Measurements from ENCODE around the gene ARRDC1.
A peak's percentile ranks its signal among the peaks of the same experiment; 100 is the strongest.

Gene ARRDC1

DNA sequence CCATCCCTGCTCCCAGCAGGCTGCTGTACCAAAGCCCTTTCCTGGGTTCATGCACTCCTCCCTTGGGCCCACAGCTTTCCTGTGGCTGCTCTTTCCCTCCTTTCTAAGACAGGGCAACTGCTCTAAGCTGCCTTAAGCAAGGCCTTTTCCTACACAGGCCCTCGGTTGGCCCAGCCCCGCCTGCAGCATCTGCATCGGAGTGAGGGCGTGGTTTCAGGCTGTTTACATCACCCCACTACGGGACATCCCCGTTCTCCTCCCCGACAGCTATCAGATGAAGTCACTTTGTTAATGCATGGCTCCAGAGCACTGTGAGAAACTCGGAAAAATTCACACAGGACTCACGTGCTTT lies 30.1 kb upstream of the ARRDC1 start:
- Histone ChIP-seq H3K27ac (ENCODE audit: insufficient read depth, low read depth, low read length, poor library complexity, severe bottlenecking) (no peak overlapping the region), H3K27me3 (ENCODE audit: control insufficient read depth, insufficient read depth, low read length, poor library complexity, severe bottlenecking) (no peaks in the 10 kb centered on the region), H3K4me3 (ENCODE audit: insufficient read depth, low read depth, low read length) (no peak overlapping the region), H3K36me3 (ENCODE audit: control insufficient read depth, insufficient read depth, low read length) (peaks cover 33% of the 10 kb centered on the region), H3K4me1 (ENCODE audit: control insufficient read depth, insufficient read depth, low read length) (peaks cover 9% of the 10 kb centered on the region), H3K9me3 (ENCODE audit: control insufficient read depth, low read length) (no peaks in the 10 kb centered on the region)
- WGBS, 2 experiments: 93 to 94% methylated on average over 9 of the region's 9 CpGs

DNA sequence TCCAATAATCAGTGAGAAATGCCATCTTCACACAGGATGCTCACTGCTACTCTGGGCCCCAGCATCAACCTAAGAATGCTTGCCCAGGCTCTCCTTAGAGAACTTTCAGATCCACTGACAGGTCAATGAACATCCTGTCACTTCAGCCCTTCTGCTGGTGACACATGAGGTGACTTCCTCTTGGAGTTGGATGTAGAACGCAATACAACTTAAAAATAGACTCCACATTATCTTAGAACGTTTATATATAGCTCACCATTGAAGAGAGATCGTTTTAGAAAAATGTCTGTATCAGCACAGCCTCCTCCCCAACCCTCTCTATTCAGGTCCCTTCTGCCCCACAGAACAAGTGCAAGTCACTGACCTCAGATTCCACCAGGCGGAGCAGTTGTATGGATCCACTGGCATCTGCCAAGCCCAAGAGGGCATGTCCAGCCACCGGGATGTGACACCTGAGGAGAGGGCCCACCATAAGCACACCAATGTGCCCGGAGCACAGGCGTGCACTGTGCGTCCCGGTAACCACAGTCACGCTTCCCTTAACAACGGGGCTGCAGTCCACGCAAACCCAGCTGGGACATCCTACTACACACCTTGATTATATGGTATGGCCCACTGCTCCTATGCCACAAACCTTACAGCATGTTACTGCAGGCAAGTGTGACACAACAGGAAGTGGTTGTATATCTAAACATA lies 29.6 kb upstream of the ARRDC1 start:
- peaks cover 9% of the 10 kb centered on the region for H3K4me1 ChIP-seq (ENCODE audit: control insufficient read depth, insufficient read depth, low read length)
- H3K9me3 ChIP-seq (ENCODE audit: control insufficient read depth, low read length): no peaks in the 10 kb centered on the region
- no peaks in the 10 kb centered on the region for H3K27me3 ChIP-seq (ENCODE audit: control insufficient read depth, insufficient read depth, low read length, poor library complexity, severe bottlenecking)
- no peak overlapping the region for H3K4me3 ChIP-seq (ENCODE audit: insufficient read depth, low read depth, low read length)
- WGBS, 2 experiments: 94 to 95% methylated on average over 12 of the region's 12 CpGs
- H3K27ac ChIP-seq (ENCODE audit: insufficient read depth, low read depth, low read length, poor library complexity, severe bottlenecking): no peak overlapping the region
- H3K36me3 ChIP-seq (ENCODE audit: control insufficient read depth, insufficient read depth, low read length): peaks cover 30% of the 10 kb centered on the region

DNA sequence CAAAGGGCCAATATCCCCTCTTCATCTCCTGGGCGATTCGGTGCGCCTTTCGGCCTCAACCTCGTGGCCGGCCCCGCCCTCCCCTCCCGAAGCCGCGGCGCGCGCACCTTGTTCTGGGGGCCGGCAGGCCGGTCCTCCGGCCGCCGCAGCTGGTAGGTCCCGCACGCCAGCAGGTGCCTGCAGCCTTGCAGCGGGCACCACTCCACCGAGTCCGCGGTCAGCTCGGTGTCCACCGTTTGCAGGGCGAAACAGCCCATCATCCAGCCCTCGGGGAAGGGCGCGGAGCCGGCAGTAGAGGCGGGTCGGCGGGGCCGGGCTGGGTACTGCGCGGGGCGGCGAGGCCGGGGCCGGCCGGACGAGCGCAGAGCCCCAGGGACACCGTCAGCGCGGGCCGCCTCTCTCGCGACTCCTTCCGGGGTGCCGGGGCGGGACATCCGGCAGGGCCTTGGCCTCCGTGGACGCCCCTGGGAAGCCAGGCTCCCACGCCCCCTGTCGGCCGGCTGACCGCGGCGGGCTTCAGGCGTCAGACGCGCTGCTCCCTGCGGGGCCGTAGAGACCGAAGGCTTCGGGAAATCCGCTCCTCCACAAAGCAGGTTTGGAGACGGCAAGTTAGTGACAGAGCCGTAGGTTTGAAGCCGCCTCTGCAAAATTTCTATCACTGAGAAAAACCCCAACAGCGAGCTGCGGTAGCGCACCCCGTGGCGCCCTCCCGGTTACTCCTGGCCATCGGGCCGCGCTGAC lies 26.8 kb upstream of the ARRDC1 start, which contains the start of gene DPH7:
TSS of gene DPH7 (minus strand) at position 408 of the 741 bp plus-strand sequence. CDS start at position 260, 148 bp downstream.
- H3K27ac ChIP-seq (ENCODE audit: insufficient read depth, low read depth, low read length, poor library complexity, severe bottlenecking): peak within 1 kb of the TSS; percentile 74
- H3K27me3 ChIP-seq (ENCODE audit: control insufficient read depth, insufficient read depth, low read length, poor library complexity, severe bottlenecking): no peaks in the 10 kb centered on the region
- WGBS, 2 experiments: 4% methylated on average over 82 of the region's 82 CpGs
- peaks cover 30% of the 10 kb centered on the region for H3K36me3 ChIP-seq (ENCODE audit: control insufficient read depth, insufficient read depth, low read length)
- no peaks in the 10 kb centered on the region for H3K9me3 ChIP-seq (ENCODE audit: control insufficient read depth, low read length)
- H3K4me1 ChIP-seq (ENCODE audit: control insufficient read depth, insufficient read depth, low read length): peaks cover 9% of the 10 kb centered on the region
- peak within 1 kb of the TSS; percentile 96 for H3K4me3 ChIP-seq (ENCODE audit: insufficient read depth, low read depth, low read length)

DNA sequence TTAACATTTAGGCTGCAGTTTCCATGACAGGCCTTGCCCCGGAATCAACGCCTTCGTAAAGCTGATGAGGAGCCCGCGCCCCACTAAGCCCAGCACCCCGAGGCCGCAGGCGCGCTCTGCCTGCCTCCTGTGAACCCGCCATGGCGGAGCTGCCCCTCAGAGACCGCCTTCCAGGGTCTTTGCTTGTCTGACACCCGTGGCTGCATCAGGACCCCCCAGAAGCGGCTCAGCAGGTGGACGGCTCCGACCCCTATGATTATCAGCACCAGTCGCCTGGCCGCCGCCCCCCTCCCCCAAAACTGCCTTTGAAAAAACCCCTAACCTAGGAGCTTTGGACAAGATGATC lies 26.3 kb upstream of the ARRDC1 start:
- Histone ChIP-seq H3K4me3 (ENCODE audit: insufficient read depth, low read depth, low read length) (peak overlapping the region; percentile 96), H3K4me1 (ENCODE audit: control insufficient read depth, insufficient read depth, low read length) (peaks cover 9% of the 10 kb centered on the region), H3K9me3 (ENCODE audit: control insufficient read depth, low read length) (no peaks in the 10 kb centered on the region), H3K36me3 (ENCODE audit: control insufficient read depth, insufficient read depth, low read length) (peaks cover 25% of the 10 kb centered on the region), H3K27ac (ENCODE audit: insufficient read depth, low read depth, low read length, poor library complexity, severe bottlenecking) (peak overlapping the region; percentile 58), H3K27me3 (ENCODE audit: control insufficient read depth, insufficient read depth, low read length, poor library complexity, severe bottlenecking) (no peaks in the 10 kb centered on the region)
- 72 to 76% methylated on average over 19 of the region's 19 CpGs for WGBS, 2 experiments

DNA sequence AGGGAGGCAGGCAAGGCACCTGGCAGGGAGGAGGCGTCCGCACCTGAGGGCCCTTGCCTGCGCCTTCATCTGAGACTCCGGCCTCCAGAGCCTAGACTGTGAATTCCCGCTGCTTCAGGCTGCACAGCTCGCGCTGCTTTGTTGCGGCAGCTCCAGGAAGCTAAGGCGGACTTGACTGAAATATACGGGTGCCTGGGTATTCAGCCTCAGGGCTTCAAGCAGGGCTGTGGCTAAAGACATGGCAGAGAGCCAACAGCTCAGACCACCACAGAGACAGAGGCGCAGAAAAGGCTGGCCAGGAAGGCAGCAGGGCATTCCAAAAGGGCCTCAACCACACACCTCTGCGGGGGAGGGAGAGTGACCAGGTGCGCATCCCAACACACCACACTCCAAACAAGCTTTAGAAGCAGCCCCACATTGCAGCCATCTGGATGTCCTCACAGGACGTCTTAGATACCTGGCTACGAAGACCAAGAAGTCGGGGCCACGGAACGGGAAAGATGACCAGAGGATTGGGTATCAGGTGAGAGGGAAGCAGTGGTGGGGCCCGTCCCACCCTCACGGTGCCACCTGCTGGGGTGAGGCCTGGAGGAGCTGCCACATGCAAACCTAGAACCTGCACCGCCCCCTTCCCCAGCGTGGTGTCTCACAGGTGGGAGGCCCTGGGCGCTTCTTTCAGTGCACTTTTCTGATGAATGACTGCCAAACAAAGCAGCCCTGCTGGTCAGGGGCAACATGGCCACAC lies 25.1 kb upstream of the ARRDC1 start:
- peaks cover 13% of the 10 kb centered on the region for H3K36me3 ChIP-seq (ENCODE audit: control insufficient read depth, insufficient read depth, low read length)
- peaks cover 9% of the 10 kb centered on the region for H3K4me1 ChIP-seq (ENCODE audit: control insufficient read depth, insufficient read depth, low read length)
- no peak overlapping the region for H3K4me3 ChIP-seq (ENCODE audit: insufficient read depth, low read depth, low read length)
- no peak overlapping the region for H3K27ac ChIP-seq (ENCODE audit: insufficient read depth, low read depth, low read length, poor library complexity, severe bottlenecking)
- 92 to 94% methylated on average over 23 of the region's 23 CpGs for WGBS, 2 experiments
- no peaks in the 10 kb centered on the region for H3K27me3 ChIP-seq (ENCODE audit: control insufficient read depth, insufficient read depth, low read length, poor library complexity, severe bottlenecking)
- no peaks in the 10 kb centered on the region for H3K9me3 ChIP-seq (ENCODE audit: control insufficient read depth, low read length)

DNA sequence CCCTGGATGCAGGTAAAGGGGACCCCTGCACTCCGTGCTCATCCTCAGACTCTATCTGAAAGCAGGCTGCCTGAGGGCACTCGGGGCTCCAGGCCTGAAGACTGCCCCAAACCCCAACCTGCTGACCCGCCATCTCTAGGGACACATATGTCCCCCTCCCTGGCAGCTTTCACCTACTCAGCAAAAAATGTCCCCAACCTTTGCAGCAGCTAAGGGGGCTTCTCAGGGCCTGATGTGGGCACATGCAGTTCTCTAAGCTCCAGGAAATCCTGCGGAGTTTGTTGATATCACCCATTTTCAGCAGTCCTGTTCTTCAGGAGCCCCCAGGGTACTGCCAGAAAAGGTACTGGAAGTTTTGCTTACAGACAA lies 24.5 kb upstream of the ARRDC1 start:
- Histone ChIP-seq H3K4me1 (ENCODE audit: control insufficient read depth, insufficient read depth, low read length) (peaks cover 9% of the 10 kb centered on the region), H3K9me3 (ENCODE audit: control insufficient read depth, low read length) (no peaks in the 10 kb centered on the region), H3K4me3 (ENCODE audit: insufficient read depth, low read depth, low read length) (no peak overlapping the region), H3K36me3 (ENCODE audit: control insufficient read depth, insufficient read depth, low read length) (peaks cover 17% of the 10 kb centered on the region), H3K27me3 (ENCODE audit: control insufficient read depth, insufficient read depth, low read length, poor library complexity, severe bottlenecking) (no peaks in the 10 kb centered on the region), H3K27ac (ENCODE audit: insufficient read depth, low read depth, low read length, poor library complexity, severe bottlenecking) (no peak overlapping the region)
- 91 to 93% methylated on average over 4 of the region's 4 CpGs for WGBS, 2 experiments

DNA sequence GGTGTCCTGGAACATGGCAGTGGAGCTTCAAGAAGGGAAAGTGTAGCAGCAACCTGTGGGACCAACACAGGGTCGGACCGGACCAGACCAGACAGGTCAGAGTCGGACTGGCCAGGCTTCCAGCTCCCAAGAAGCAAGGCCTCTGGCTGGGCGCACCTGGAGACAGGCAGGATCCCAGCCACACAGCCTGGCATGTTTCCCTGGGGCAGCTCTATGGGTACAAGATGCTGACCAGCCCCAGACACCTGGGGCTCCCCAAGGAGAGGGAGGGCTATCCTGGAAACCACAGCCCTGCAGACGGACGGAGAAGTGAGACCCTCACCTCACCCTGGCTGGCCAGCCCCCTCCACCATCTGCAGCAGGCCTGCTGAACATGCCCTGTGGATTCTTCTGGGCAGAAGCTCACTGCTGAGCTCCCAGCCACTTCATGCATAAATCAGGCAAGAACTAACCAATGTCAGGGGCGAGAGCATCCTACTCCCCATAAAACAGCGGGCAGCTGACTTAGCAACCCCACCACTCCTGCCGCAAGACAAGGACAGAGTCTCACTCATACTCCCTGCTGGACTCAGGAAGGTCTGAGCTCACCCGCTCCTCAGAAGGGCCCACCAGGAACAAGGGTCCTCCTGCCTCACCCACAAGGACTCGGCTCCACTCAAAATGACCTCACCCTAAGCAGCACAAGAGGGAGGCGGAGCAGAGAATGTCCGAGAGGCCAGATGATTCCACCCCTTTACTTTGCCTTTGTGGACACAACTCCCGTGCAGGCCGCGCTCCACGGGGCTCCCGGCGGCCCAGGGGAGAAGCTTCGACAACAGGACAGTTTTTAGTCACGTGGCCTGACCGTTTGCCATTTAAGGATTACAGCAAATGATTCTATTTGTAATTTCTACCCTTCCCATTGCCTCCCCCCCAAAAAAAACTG lies 23.9 kb upstream of the ARRDC1 start:
- Histone ChIP-seq H3K36me3 (ENCODE audit: control insufficient read depth, insufficient read depth, low read length) (peaks cover 18% of the 10 kb centered on the region), H3K9me3 (ENCODE audit: control insufficient read depth, low read length) (no peaks in the 10 kb centered on the region), H3K4me1 (ENCODE audit: control insufficient read depth, insufficient read depth, low read length) (peaks cover 9% of the 10 kb centered on the region), H3K27ac (ENCODE audit: insufficient read depth, low read depth, low read length, poor library complexity, severe bottlenecking) (no peak overlapping the region), H3K4me3 (ENCODE audit: insufficient read depth, low read depth, low read length) (no peak overlapping the region), H3K27me3 (ENCODE audit: control insufficient read depth, insufficient read depth, low read length, poor library complexity, severe bottlenecking) (no peaks in the 10 kb centered on the region)
- WGBS, 2 experiments: 94% methylated on average over 22 of the region's 22 CpGs

DNA sequence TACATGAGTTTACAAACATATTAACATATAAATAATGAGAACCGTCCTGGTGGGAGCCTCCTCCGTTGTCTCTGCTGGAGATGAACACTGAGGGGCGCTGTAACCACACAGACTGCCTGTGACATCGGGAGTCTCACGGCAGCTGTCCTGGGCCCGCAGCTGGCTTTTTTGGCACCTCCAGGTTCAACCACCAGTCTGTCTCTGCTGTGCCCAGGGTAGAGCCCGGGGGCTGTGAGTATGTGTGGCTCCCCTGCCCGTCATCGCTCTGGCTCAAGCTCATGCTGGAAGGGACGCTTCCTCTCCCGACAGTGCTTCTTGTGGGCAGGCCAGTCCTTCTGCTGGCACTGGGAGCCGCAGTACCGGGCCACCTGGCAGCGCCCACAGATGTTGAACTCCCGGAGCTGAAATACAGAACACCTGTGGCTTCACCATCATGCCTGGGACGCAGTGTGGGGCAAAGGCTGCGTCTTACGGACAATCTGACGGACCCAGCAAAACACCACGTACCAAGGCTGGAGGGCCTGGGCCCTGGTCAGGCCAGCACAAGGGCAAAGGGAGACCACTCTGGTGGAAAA lies 23.1 kb upstream of the ARRDC1 start:
- no peaks in the 10 kb centered on the region for H3K27me3 ChIP-seq (ENCODE audit: control insufficient read depth, insufficient read depth, low read length, poor library complexity, severe bottlenecking)
- H3K36me3 ChIP-seq (ENCODE audit: control insufficient read depth, insufficient read depth, low read length): peaks cover 26% of the 10 kb centered on the region
- no peak overlapping the region for H3K4me3 ChIP-seq (ENCODE audit: insufficient read depth, low read depth, low read length)
- peaks cover 4% of the 10 kb centered on the region for H3K4me1 ChIP-seq (ENCODE audit: control insufficient read depth, insufficient read depth, low read length)
- H3K9me3 ChIP-seq (ENCODE audit: control insufficient read depth, low read length): no peaks in the 10 kb centered on the region
- H3K27ac ChIP-seq (ENCODE audit: insufficient read depth, low read depth, low read length, poor library complexity, severe bottlenecking): no peak overlapping the region
- WGBS, 2 experiments: 93% methylated on average over 20 of the region's 20 CpGs

DNA sequence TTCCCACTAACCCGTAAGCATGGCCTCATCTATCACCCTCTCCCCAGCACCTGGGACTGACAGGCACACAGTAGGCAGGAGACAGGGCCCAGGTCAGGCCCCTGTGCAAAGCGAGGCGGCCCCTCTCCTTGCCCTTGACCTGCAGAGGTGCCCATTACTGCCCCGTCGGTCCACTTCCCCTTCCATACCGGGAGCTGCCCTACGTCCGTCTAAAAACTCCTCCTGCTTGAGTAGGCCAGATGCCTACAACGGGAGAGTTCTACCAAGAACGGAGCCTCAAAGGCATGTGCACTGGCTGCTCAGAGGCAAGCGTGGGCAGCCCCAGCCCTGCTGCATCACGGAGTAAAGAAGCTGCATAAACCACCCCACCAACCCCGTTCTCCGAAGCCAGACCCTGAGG lies 22.1 kb upstream of the ARRDC1 start:
- no peaks in the 10 kb centered on the region for H3K4me1 ChIP-seq (ENCODE audit: control insufficient read depth, insufficient read depth, low read length)
- H3K4me3 ChIP-seq (ENCODE audit: insufficient read depth, low read depth, low read length): no peak overlapping the region
- no peak overlapping the region for H3K27ac ChIP-seq (ENCODE audit: insufficient read depth, low read depth, low read length, poor library complexity, severe bottlenecking)
- peaks cover 35% of the 10 kb centered on the region for H3K36me3 ChIP-seq (ENCODE audit: control insufficient read depth, insufficient read depth, low read length)
- 91 to 92% methylated on average over 14 of the region's 14 CpGs for WGBS, 2 experiments
- H3K9me3 ChIP-seq (ENCODE audit: control insufficient read depth, low read length): no peaks in the 10 kb centered on the region
- no peaks in the 10 kb centered on the region for H3K27me3 ChIP-seq (ENCODE audit: control insufficient read depth, insufficient read depth, low read length, poor library complexity, severe bottlenecking)
